Choroid plexus epithelial cell (primary cell): ENCODE data around the gene ACBD6.

Experiments
- DNase-seq: peaks from one replicate; pipeline ENCODE4 v3.0.0-alpha.2; 2010; ENCODE audit warnings: low read depth
- H3K4me3 ChIP-seq: 2 replicates; pipeline ENCODE4 v1.5.1; 2011; ENCODE audit warnings: low read depth, mild to moderate bottlenecking, control low read depth, low read length, moderate library complexity
- CTCF ChIP-seq: conservative IDR thresholded peaks from 2 replicates; pipeline ENCODE4 v1.5.1; 2011; ENCODE audit warnings: low read depth, mild to moderate bottlenecking, control low read depth, inconsistent platforms, low read length, moderate library complexity

ACBD6 gene

GRCh38 chr1:180243517-180244221, 258.7 kb downstream of the ACBD6 start:
- H3K4me3 ChIP-seq, result no peak overlapping the region
- no peak for TF ChIP-seq CTCF
- DNase-seq, result no peak

- H3K4me3 ChIP-seq, result no peak overlapping the region
- peak; percentile 49 for DNase-seq
- TF ChIP-seq CTCF, result no peak
Measured at GRCh38 chr1:180241716-180242544, 260.4 kb downstream of the ACBD6 start.

- DNase-seq, result no peak
- TF ChIP-seq CTCF, result no peak
- H3K4me3 ChIP-seq, result no peak overlapping the region
Measured at GRCh38 chr1:180239145-180240096, 263.0 kb downstream of the ACBD6 start.

GRCh38 chr1:180238675-180239074, 263.7 kb downstream of the ACBD6 start:
- DNase-seq, result no peak
- no peak for TF ChIP-seq CTCF

More at GRCh38 chr1:180238675-180239074, 263.7 kb downstream of the ACBD6 start:
- no peak overlapping the region for H3K4me3 ChIP-seq
